Osteoblast (primary cell): Measurements from ENCODE around the gene SLIT3. TPM values are rescaled to one million over a fixed set of nuclear protein-coding genes. Genes with fewer than 3 reads are reported as not detected.

Source experiments
- DNase-seq: peaks from one replicate; pipeline ENCODE4 v3.0.0; 2011; ENCODE audit warnings: low spot score, mixed read lengths; ENCODE audit not compliant: insufficient read length; ENCODE audit errors: missing footprints
- H2AFZ ChIP-seq: 2 replicates; pipeline ENCODE4 v1.6.0; 2011; ENCODE audit warnings: mild to moderate bottlenecking, low read length
- H3K27ac ChIP-seq: 2 replicates; pipeline ENCODE4 v1.5.1; 2011; ENCODE audit warnings: mild to moderate bottlenecking, low read depth, low read length, moderate library complexity
- H3K27me3 ChIP-seq: 2 replicates; pipeline ENCODE4 v1.6.0; 2012; ENCODE audit warnings: mild to moderate bottlenecking, control low read depth, inconsistent platforms, low read length, moderate library complexity; ENCODE audit not compliant: insufficient read depth
- H3K36me3 ChIP-seq: 2 replicates; pipeline ENCODE4 v1.5.1; 2011; ENCODE audit warnings: mild to moderate bottlenecking, low read length, control low read depth, moderate library complexity; ENCODE audit not compliant: insufficient read depth
- H3K4me1 ChIP-seq: 2 replicates; pipeline ENCODE4 v1.5.1; 2011; ENCODE audit warnings: mild to moderate bottlenecking, low read length, control low read depth, moderate library complexity; ENCODE audit not compliant: insufficient read depth
- H3K4me2 ChIP-seq: 2 replicates; pipeline ENCODE4 v1.6.0; 2011; ENCODE audit warnings: mild to moderate bottlenecking, low read length; ENCODE audit not compliant: insufficient read depth
- H3K4me3 ChIP-seq: fragments of 200-600 bp; sonication (generic); 3 replicates; pipeline ENCODE4 v1.5.1; 2012; ENCODE audit warnings: mild to moderate bottlenecking, low read length, inconsistent platforms; ENCODE audit not compliant: insufficient read depth
- H3K79me2 ChIP-seq: 2 replicates; pipeline ENCODE4 v1.6.0; 2012; ENCODE audit warnings: mild to moderate bottlenecking, low read length, control low read depth, inconsistent platforms; ENCODE audit not compliant: insufficient read depth
- H3K9me3 ChIP-seq: 2 replicates; pipeline ENCODE4 v1.5.1; 2011; ENCODE audit warnings: low read depth, low read length, control low read depth
- H4K20me1 ChIP-seq: 2 replicates; pipeline ENCODE4 v1.6.0; 2012; ENCODE audit warnings: mild to moderate bottlenecking, low read length, control low read depth; ENCODE audit not compliant: insufficient read depth
- total RNA-seq: library from RNA; depleted of rRNA; stranded (reverse); fragments of >200 nt; gene quantifications from 2 replicates; pipeline ENCODE4 v1.2.3, GENCODE V29; 2012
- TF ChIP-seq, protein P1 (sequence below): IDR thresholded peaks from 2 replicates; pipeline ENCODE4 v1.5.1; 2011; ENCODE audit warnings: mild to moderate bottlenecking, low read depth, low read length, moderate library complexity; ENCODE audit errors: extremely low read depth

Gene SLIT3
- total RNA-seq, 1 donor: 37.6 TPM

DNA sequence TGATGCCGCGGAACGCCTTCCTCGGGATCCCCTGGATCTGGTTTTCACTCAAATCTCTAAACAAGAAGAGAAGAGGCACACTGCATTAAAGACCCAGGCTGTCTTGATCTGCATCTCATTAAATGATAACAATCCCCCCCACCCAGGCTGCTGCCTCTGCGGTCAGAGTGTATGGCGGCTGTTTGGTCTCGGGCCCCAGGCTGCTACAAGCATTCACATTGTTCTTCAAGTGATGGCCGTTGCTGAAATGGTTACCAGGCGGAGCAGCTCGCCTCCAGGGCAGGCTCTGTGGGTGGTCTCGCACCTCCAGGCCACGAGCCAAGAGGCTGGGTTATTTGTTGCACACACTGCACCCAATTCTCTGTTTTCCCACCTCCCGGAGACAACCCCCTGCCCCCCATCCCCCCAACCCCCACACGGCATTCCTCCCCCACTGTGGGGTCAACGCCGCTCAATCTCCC is 417.6 kb downstream of the SLIT3 start:
- Histone ChIP-seq H2AFZ (no peak overlapping the region), H3K79me2 (no peaks in the 10 kb centered on the region), H3K4me2 (no peak overlapping the region), H3K4me1 (peaks cover 6% of the 10 kb centered on the region), H3K27me3 (no peaks in the 10 kb centered on the region), H3K36me3 (no peaks in the 10 kb centered on the region), H3K9me3 (no peaks in the 10 kb centered on the region), H3K27ac (no peak overlapping the region), H4K20me1 (peaks cover 2% of the 10 kb centered on the region), H3K4me3 (no peak overlapping the region)
- no peak for DNase-seq
- TF ChIP-seq, protein P1, sequence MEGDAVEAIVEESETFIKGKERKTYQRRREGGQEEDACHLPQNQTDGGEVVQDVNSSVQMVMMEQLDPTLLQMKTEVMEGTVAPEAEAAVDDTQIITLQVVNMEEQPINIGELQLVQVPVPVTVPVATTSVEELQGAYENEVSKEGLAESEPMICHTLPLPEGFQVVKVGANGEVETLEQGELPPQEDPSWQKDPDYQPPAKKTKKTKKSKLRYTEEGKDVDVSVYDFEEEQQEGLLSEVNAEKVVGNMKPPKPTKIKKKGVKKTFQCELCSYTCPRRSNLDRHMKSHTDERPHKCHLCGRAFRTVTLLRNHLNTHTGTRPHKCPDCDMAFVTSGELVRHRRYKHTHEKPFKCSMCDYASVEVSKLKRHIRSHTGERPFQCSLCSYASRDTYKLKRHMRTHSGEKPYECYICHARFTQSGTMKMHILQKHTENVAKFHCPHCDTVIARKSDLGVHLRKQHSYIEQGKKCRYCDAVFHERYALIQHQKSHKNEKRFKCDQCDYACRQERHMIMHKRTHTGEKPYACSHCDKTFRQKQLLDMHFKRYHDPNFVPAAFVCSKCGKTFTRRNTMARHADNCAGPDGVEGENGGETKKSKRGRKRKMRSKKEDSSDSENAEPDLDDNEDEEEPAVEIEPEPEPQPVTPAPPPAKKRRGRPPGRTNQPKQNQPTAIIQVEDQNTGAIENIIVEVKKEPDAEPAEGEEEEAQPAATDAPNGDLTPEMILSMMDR: no peak

DNA sequence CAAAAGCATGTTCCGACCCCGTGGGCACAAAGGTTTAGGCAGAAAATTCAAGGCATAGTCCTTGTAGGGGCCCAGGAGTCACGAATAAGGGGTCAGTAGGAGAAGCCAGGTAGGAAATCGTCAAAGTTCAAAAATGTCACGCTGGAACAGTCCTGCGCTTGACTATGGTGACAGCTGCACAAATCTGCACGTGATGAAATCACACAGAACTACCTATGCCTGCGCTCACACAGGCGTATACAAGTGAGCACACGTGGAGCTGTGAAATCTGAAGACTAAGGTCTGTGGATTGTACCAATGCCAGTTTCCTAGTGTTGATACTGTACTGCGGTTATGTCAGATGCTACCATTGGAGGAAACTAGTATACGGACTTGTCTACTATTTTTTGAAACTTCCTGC is 418.7 kb downstream of the SLIT3 start:
- H3K4me2 ChIP-seq: no peak overlapping the region
- H3K36me3 ChIP-seq: no peaks in the 10 kb centered on the region
- no peak for DNase-seq
- TF ChIP-seq, protein P1: no peak
- H4K20me1 ChIP-seq: peaks cover 2% of the 10 kb centered on the region
- no peak overlapping the region for H3K27ac ChIP-seq
- H3K79me2 ChIP-seq: no peaks in the 10 kb centered on the region
- no peak overlapping the region for H3K4me3 ChIP-seq
- peaks cover 6% of the 10 kb centered on the region for H3K4me1 ChIP-seq
- H2AFZ ChIP-seq: no peak overlapping the region
- no peaks in the 10 kb centered on the region for H3K27me3 ChIP-seq
- H3K9me3 ChIP-seq: no peaks in the 10 kb centered on the region

DNA sequence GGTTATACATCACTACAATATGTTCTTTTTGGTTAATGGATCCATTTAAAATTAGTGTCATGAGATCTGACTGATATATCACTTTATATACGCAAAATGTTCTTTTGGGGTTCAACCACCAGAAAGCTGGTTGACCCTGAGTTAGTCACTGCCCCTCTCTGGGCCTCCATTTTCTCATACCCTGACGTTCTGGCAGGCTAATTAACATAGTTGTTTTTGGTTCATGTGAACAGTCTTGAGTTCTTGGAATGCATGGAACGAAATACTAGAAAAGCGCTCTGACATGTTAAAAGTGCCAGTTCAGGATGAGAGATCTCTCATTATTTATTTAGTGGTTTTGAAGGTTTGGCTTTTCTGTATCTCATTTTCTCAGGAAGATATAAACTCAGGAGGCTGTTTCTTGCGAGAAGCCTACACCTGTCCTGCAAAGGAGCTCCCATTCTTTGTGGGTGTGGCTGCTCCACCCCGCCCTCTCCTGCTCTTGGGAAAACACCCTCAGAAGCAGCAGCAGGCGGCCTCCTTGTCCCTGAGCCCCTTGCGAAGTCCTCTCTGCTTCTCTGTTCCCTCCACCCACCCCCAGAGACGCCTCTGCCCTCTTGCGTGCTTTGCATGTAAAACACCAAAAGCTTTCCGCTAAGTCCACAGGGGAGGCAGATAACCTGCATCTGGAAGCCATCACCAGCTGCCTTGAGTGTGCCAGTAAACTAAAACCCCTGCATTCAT is 419.4 kb downstream of the SLIT3 start:
- Histone ChIP-seq H3K4me2 (no peak overlapping the region), H3K27ac (no peak overlapping the region), H2AFZ (no peak overlapping the region), H3K27me3 (no peaks in the 10 kb centered on the region), H3K4me1 (peaks cover 6% of the 10 kb centered on the region), H3K4me3 (no peak overlapping the region), H3K9me3 (no peaks in the 10 kb centered on the region), H4K20me1 (peaks cover 2% of the 10 kb centered on the region), H3K36me3 (no peaks in the 10 kb centered on the region), H3K79me2 (no peaks in the 10 kb centered on the region)
- no peak for DNase-seq
- TF ChIP-seq, protein P1: no peak

DNA sequence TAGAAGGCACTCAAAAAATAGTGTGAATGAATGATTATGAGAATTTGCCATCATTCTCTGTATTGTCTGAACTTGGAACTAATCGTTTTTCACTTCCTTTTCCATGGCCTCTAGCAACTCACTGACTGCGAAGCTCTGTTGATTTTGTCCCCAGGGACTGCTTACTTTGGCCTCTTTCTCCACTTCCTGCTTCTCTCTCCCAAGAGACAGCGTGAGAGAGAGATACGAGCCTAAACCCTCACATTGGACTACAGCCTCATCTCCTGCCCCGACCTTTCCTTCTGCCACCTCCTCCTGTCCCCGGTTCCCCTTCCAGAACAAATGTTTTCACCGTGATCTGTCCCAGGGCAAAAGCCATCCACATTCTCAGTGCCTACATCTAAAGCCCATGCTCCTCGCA is 421.0 kb downstream of the SLIT3 start:
- Histone ChIP-seq H3K27ac (no peak overlapping the region), H3K4me2 (peak overlapping the region; percentile 15), H3K9me3 (no peaks in the 10 kb centered on the region), H4K20me1 (peaks cover 2% of the 10 kb centered on the region), H3K4me3 (no peak overlapping the region), H3K36me3 (no peaks in the 10 kb centered on the region), H3K4me1 (peaks cover 6% of the 10 kb centered on the region), H3K79me2 (no peaks in the 10 kb centered on the region), H3K27me3 (no peaks in the 10 kb centered on the region), H2AFZ (no peak overlapping the region)
- peak; percentile 83 for DNase-seq
- TF ChIP-seq, protein P1: no peak
